Panc1 (cell line): ENCODE data around the gene USP17L11.
"Not testable (repeated sequence)": the region's sequence is repeated elsewhere in the genome, so short reads cannot be mapped to it uniquely, and the experiment has no call there.

ENCODE experiments used
- CTCF ChIP-seq: fragments of 450-650 bp; IDR thresholded peaks from 2 replicates; pipeline ENCODE4 v1.5.1; 2017; ENCODE audit warnings: mild to moderate bottlenecking
- POLR2AphosphoS5 ChIP-seq: IDR thresholded peaks from 2 replicates; pipeline ENCODE4 v1.6.1; 2012; ENCODE audit warnings: mild to moderate bottlenecking, low read depth, low read length, moderate library complexity
- SIN3A ChIP-seq: IDR thresholded peaks from 2 replicates; pipeline ENCODE4 v1.6.1; 2012; ENCODE audit warnings: low read depth, mild to moderate bottlenecking, low read length, moderate library complexity, borderline replicate concordance; ENCODE audit not compliant: insufficient read depth

GRCh38 chr4:9219852-9220251, 4.6 kb downstream of the USP17L11 start, which contains the start of gene USP17L12:
- TF ChIP-seq CTCF, POLR2AphosphoS5, SIN3A: not testable (repeated sequence)
